ENCODE data around the gene SMIM5.
"Not testable (repeated sequence)": the region's sequence is repeated elsewhere in the genome, so short reads cannot be mapped to it uniquely, and the experiment has no call there.

SMIM5 gene

DNA sequence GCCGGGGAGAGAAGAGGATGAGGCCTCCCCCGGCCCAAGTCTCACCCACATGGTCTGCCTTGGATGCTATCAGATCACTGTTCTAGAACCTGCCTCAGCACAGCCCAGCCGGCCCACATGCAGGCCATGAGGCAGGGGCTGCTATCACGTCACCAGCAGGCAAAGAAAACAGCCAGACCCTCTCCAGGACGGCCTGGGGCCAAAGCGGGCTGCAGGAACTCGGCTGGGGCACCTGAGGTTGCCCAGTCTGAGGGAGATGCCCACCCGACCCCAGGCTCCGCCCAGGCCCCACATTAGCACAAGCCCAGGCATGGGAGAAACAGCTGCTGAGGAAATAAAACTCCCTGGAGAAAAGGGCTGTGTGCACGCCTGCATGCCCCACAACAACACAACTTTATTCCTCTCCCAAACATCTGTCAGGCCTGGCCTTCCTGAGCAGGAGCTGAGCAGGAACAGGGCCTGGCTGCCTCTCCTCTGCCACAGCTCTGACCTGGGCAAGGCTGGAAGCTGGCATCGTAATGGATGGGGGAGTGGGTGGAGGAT lies 6.7 kb upstream of the SMIM5 start:
- no peak for DNase-seq

DNA sequence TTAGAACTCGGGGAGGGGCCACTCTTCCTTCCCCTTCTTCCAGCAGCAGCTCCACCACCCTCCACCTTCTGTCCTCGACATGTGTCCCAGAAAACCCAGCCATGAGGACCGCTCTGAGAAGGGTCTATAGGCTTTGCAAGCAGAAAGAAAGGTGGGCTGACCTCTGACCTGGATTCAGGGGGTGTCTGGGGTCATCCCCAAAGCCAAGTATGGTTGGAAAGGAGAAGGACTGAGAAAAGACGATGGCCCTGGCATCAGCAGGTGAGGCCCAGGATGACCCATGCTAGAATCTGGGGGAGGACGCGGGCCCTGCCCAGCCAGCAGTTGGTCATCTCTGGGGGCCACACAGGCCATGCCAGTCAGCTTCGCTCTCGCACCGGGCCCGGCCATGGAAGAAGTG lies 6.1 kb upstream of the SMIM5 start:
- no peak for DNase-seq

DNA sequence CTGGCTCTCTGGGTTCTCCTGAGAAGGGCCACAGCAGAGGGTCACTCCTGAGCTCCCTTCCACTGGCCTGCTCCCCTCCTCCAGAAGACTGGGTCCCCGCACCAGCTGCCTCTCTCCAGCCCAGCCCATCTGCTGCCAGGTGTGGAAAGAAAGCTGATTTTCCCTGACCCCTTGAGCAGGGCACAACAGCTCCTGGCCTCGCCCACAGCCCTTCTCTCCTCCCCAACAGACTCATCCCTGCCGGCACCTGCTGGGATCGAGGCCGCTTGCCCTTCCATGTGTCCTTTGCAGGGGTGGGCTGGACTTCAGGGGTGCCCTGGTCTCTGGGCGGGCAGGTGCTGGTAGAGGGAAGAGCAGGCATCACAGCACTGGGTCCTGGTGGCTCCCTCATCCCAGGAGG lies 4.8 kb upstream of the SMIM5 start:
- DNase-seq: no peak

DNA sequence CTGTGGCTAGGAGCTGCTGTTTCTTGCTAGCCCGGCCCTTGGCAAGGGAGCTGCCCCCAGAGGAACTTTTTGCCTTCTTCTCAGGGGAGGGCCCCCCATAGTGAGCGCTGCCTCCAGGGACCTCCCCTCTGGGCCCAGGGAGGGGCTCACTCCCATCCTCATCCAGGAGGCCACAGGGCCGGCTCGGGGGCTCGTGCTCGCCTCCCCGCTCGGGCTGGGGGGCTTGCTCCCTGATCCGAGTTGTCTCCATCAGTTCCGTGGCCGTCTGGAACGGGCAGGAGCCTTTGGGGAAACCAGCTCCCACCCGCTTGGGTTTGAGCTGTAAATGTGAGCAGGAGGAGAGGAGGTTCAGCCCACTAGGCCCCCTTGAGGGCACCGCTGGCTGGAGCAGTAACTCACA lies 4.1 kb upstream of the SMIM5 start:
- no peak for DNase-seq

DNA sequence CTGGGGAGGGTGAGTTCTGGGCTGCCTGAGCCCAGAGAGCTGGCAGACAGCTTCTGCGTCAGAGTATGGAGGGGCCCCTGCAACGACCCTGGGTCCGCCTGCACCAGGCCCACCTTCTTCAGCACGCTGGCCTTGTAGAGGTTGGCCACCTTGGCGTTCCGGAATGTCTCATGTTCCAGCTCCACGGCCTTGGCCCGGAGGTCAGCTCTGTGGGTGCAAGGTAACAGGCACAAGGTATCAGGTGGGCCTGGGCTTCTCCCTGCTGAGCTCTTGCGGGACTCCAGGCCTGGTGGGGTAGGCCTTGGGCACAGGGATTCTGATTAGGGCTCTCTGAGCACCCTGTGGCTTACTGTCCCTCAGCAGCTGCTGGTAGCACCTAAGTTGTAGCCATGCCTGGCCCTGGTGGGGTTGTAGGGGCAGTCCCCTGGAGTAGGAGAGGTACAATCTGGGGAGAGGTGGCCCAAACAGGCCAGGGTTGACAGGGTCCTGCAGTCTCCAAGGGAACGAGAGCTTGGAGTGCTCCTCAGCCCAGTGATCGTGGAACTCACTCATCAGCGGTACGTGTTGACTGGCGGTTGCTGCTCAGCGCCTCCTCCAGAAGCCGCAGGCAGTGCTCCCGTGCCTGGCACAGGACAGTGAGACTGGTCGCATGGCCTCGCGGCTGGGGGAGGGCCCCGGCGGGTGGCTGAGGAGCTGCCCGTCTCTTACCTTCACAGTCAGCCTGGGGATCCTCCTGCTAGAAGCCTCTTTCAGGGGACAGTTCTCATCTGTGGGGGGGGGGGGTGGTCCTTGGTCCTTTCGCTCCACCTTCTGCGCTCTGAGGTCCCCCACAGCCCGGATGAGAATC lies 2.9 kb upstream of the SMIM5 start:
- DNase-seq: no peak

DNA sequence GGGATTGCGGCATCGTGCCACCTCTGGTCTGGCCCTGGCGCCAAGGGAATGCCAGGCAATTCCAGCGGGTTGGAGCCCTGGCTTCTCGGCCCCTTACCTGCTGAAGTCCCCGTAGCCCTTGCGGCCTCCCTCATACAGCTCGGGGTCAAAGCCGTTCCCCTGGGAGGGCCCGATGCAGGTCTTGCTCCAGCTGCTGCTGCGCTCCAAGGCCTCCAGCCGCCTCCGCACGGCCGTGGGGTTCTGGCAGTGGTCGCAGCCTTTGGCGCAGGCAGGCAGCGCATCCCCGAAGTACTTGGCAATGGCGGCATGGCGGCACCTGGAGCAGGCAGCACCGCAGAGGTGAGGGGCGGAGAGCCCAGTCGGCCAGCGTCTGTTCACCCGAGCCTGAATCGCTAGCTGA lies 1.9 kb upstream of the SMIM5 start:
- no peak for DNase-seq

DNA sequence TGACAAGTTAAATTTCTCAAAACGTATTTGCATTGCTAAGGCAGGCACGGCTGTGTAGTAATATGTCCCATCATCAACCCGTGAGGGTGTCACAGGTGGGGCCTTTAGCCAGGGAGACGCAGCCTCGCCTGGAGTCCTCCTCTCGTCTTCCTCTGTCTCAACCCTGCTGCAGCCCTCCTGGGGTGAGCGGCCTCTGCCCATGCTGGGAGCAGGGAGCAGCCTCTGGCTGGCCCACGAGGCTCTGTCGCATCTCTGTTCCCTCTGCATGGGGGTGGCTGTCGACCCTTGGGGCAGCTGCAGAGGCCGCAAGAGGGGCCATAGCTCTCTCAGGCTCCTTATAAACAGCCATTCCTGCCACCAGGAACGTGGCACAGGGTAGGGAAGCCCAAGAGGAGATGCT lies 806 bp upstream of the SMIM5 start:
- DNase-seq: no peak

DNA sequence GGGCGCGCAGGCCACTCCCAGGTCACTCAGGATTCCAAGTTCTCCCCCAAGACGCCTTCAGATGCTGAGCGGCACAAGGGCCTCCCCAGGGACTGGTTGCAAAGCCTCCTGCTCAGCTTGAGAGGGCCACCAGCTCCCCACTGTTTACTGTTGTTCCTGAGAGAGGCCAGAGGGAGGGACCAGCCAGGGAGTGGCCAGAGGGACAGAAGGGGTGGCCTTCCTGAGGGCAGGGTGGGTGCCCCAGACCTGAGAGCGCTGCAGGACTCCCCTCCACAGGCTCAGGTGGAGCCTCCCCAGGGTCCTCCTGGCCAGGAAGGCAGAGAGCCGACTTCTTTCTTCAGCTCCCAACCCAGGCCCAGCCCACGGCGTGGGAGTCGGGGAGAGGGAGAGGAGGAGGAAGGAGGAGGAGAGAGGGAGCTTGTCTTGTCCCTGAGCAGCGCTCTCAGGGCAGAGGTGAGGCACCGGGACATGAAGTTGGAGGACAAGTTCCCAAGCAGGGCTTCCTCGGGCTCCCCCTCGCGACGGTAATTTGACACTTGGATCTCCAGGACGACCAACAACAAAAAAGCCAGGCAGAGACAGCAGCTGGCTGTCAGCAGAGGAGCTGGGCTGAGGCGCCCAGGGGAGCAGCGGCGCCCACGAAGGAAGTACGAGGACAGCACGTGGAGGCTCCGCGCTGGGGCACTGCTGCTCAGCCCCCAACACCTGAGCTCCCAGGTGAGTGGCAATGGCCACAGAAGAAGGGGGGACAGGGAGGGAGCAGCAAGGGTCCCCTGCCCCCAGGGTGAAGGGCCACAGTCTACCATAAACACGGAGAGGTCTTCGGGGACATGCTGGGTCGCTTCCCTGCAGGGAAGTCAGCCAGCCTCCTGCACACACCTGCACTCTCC lies 497 bp downstream of the SMIM5 start:
- peak; percentile 85 for DNase-seq

DNA sequence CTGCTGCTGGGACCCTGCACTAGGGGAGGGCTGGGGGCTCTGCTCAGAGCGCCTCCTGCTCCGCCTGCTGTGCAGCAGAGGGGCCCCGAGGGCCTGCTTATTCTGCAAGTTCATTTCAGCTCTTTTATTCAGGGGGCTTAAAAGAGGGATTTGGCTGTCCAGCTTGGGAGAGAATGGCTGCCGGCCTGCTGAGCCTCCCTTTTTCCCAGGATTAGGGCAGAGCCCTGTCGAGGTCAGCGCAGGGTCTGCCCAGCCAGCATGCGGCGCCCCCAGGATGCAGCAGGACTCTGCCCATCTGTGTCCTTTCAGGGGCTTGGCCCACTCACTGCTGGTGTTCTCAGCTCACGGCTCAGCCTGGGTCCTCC lies 1.1 kb downstream of the SMIM5 start:
- DNase-seq: no peak

DNA sequence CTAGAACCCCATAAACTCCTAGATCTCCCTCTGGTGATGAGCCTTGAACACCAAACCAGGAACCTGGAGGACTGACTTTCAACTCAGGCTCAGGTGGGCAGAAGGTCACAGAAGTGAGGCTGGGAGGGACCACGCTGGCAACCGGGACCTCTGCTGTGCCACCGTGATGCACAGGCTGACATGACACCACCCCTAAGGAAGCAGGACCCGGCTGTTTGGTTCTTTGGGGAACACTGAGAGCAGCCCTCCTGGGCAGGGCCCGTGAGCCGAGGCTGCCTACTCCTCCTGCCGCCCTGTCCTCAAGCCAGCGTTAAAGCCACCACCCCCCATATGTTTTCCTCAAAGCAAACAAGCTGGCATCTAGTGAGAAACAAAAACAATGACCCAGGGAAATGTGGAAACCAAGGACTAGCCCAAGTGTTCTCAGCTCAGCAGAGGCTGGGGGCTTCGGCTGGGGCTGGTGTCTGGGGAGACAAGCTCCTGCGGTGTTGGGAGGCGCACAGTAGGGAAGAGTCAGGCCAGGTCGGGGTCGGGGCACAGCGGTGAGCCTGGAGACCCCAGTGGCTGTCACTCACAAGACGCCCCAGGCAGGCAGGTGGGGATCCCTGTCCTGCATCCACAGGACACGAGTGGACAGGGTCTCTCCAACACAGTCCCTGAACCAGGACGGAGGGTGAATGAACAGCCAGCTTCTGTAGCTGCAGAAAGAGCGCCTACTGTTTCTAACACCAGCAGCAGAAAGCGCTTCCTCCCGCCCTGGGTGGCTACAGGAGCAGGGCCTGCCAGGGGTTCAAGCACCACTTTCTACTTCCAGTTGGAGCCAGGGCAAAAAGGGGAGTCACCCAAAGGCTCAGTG lies 1.7 kb downstream of the SMIM5 start:
- DNase-seq: no peak

DNA sequence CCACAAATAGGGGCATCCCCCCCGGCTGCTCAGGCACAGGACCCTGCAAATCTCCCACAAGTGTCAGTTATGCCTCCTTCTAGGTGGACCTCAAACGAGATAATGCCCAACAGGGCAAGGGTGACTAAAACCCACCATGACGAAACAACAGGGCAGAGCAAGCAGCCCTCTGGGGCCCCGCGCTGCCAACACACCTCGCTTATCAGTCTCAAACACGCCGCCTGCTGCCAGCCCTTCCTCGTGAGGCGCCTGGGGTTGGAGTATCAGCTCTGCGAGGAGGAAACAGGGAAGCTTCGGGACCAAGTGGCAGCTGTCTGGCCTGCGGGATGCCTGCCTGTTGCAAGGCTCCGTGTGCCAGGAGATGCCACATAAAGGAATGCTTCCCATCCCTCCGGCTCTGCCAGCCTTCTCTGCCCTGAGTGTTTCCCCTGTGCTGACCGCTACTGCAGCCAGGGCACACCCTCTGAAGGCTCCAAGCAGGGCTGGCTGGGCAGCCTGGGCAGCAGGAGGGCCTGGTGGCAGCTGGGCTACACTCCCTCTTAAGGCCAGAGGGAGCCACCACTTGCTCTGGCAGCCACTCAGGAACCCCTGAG lies 2.5 kb downstream of the SMIM5 start:
- no peak for DNase-seq

DNA sequence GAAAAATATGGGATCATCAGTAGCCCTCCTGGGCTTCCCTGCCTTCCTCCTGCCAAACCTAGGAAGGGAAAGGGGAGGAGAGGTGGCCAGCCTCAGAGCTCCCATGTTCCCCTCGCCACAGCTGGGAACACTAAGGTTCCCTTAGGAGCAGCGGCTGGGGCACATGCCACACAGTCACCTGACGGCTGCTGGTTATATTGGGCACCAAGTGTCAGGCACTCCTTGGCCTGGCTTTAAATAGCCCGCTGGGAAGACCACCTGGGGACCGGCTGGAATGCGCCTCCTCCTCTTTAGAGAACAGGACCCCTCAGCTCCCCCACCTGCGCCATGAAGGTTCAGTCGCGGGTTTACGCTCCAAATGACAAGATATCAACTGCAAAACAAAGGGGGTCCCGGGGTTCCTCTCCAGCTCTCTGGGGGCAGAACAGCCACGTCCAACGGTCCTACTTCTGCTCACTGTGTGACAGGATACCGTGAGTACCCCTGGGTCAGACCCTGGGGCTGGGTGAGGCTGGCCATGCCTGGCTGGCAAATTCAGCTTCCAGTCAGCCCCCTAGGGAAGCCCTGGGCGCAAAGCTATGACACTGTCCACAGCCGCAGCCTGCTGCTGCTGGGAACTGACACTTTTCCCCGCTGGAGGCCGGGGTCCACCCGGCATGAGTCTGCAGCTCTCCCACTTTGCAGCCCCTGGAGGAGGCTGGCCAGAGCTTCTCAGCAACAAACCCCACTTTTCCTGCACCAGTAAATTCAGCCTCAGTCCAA lies 3.3 kb downstream of the SMIM5 start:
- no peak for DNase-seq

DNA sequence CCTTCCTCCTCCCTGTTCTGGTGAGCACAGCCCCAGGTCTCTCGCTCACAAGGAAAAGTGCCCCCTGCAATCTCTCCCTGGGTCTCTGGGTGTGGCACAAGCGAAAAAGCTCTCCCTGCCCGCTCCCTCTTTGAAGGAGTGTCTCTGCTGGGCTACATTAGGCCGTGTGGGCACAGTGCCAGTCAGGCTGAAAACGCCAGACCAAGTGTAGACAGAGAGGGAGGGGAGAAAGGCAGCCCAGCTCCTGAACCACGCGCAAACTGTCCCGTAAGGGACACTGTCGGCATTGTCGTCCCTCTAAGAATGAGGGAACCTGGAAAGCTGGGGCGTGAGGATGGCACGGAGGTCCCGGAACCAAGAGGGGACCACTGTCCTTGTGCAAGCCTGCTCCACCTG lies 3.9 kb downstream of the SMIM5 start:
- no peak for DNase-seq

DNA sequence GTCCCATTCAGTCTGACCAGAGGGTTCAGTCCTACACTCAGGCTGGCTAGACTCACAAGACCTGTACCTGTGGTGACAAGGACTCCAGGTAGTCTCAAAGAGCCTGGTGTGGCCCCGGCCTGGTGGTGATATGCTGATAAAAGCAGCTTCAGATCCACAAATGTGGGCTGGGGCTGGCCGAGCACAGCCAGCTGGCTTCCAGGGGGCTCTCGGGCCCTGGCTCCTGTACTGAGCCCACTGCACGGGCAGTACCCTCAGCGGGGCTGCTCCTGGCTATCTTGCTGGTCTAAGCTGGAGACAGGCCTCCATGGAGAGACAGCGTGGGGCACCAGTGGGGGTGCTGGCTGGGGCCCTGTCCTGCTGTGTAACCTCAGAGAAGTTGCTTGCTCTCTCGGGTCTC lies 4.3 kb downstream of the SMIM5 start:
- DNase-seq: no peak

DNA sequence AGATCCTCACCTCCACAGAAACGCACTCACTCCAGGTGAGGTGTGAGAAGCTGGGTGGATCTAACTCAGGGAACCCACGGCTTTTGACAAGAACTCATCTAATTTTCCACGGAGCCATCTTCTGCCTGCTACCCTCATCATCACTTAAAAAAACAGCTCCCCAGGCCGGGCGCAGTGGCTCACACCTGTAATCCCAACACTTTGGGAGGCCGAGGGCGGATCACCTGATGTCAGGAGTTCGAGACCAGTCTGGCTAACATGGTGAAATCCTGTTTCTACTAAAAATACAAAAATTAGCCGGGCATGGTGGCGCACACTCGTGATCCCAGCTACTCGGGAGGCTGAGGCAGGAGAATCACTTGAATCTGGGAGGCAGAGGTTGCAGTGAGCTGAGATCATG lies 4.8 kb downstream of the SMIM5 start:
- not testable (repeated sequence) for DNase-seq

DNA sequence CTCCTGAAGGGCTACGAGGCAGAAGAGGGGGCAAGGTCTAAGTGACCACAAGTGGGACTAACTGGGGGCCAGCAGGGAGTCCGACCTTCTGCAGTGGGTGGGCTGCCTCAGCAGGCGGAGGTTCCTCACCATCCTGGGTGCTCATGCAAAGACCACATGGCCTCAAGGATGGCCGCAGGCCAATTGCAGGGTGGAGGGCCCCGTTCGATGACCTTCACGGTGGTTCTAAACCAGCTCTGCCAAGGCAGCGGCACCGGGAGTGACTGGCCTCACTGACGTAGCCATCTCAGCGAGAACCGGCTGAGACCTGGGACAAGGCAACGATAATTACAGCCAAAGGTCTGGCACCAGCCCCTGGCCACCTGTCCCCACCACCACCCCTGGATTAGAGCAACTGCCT lies 5.7 kb downstream of the SMIM5 start:
- no peak for DNase-seq

DNA sequence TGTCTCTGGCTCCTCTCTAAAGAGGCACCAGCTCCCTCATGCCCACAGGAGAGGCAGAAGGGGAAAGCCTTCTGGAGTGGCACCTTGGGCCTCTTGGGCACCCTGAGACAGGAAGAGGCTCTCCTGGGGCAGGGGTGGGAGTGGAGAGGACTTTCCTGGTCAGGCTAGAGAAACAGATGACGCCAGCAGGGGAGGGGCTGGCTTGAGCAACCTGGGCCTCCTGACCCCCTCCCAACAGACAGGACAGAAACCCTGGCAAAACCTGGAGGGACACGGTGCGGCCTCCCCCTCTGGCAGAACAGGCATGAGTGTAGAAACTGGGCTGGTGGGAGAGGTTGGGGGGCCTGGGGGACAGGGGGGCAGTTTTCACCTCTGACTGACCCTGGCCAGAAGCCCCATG lies 6.1 kb downstream of the SMIM5 start:
- DNase-seq: no peak

DNA sequence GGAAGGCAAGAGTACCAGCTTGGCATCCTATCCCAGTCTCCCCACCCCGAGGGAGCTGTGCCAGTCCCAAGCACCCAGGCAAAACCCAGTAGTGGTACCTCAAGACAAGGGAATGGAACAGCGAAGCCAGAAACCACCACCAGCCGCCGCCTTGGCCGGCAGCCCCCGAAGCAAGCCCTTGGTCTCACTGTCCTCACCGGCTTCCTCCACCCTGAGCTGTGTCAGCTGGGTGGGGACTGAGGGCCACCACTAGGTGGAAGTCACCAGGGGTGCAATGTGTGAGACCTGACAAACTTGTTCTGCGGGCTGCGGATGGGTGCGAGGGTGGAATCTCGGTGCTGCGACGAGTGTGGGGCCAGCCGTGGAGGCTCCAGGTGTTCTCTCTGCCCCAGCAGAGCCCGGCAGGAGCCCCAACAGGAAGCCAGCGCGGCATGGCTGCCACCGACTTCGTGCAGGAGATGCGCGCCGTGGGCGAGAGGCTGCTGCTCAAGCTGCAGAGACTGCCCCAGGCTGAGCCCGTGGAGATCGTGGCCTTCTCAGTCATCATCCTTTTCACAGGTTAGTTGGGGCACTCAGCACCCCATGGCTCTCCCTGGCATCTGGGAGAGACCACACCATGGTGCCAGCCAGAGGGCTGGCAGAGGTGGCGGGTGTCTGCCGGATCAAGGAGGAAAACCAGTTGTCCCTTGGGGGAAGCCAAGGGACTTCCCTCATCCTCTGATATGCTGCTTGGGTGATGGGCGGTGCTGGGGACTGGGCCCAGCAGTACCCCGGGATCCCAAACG lies 6.7 kb downstream of the SMIM5 start:
- no peak for DNase-seq

DNA sequence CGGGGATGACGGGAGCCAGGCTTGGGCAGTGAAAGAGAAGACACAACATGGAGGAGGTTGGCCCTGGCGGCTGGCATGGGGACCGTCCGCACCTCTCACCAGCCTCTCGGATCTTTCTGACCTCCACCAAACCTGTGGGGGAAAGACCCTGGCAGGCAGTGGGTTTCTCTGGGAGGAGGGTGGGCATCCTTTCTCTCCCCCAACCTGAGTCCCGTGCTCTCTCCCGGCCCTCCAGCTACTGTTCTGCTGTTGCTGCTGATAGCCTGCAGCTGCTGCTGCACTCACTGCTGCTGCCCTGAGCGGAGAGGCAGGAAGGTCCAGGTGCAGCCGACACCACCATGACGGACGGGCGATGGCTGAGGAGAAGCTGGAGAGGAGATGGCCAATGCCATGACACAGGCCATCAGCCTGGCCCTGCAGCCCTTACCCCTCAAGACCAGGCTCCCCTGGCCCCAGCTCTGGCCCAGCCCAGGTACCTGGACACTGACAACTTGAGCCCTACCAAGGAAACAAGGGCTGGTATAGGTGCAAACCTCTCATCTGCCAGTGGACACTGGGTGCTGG lies 7.4 kb downstream of the SMIM5 start:
- DNase-seq: no peak

DNA sequence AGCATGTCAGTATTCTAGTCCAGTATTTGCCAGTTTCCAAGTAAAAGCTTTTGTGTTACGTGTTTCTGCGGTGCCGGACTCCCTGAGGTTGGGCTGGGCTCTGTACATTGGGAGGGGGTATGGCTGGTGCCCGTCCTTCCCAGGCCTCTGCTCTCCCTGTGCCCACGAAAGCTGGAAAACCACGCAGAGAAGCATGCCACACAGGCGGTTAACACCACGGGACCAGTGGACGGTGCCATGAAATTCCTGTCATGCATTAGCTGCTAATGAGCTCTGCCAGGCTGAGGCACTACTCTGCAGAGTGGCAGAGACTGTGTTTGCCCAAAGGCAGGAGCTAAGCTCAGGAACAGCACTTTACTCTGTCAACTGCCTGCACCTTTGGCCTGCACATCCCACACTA lies 8.1 kb downstream of the SMIM5 start:
- no peak for DNase-seq
